EH (cell line): Measurements from ENCODE around the gene AP2A2.

Experiments used
- DNase-seq: peaks from one replicate; pipeline ENCODE4 v3.0.0-alpha.2; 2015; ENCODE audit warnings: low read depth

Gene AP2A2

GRCh38 chr11:996681-997080, 71.0 kb downstream of the AP2A2 start:
- no peak for DNase-seq

- DNase-seq = no peak
Measured at GRCh38 chr11:997907-998306, 72.2 kb downstream of the AP2A2 start.

- no peak for DNase-seq
Measured at GRCh38 chr11:999009-999408, 73.3 kb downstream of the AP2A2 start.

- no peak for DNase-seq
Measured at GRCh38 chr11:1000357-1001278, 74.9 kb downstream of the AP2A2 start.

- DNase-seq = no peak
Measured at GRCh38 chr11:1001617-1002405, 76.1 kb downstream of the AP2A2 start.

DNA sequence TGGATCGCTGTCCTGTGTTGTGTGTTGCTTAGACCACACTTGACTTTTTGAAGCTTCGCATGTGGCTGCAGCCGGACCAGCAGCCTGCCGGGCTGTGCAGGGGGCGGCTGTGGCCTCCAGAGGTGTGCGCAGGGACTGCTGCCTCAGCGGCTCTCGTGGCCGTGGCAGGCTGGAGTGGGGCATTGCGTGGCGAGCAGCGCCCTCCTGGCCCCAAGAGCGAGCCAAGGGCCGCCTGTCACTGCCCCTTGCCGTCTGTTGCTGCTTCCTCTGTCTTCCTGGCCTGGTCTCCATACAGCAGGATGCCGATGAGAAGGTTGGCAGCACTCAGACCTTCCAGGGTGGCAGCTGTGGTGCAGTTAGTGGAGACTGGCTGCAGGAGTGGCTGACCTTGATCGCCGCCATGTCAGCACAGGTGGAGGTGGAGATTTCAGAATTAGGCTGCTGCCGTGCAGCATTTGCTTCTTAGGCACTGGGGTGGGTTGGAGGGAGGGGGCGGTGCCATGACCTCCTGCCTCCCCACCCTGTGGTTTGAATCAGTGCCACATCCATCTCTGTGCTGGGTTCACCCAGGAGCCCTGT, 76.8 kb downstream of the AP2A2 start:
- no peak for DNase-seq

DNA sequence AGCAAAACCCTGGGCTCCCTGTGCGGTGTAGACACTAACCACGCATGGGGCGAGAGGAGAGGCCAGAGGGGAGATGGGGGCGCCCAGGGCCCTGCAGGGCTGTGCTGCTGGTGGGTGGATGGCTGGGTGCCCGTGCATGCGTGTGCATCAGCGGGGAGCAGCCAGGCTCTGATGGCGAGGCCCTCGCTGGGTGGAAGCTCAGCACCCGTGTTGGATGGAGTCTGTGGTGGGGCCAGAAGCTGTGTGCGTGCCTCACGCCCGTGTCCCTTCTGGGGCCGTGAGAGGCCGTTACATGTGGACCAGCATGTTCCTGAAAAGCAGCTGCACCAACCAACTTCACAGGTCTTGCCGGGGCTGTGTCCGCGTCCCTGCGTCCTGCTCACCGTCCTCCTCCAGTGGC, 77.5 kb downstream of the AP2A2 start:
- DNase-seq = no peak

GRCh38 chr11:1005928-1006327, 80.3 kb downstream of the AP2A2 start:
- no peak for DNase-seq

GRCh38 chr11:1006762-1007161, 81.1 kb downstream of the AP2A2 start:
- DNase-seq = no peak

DNA sequence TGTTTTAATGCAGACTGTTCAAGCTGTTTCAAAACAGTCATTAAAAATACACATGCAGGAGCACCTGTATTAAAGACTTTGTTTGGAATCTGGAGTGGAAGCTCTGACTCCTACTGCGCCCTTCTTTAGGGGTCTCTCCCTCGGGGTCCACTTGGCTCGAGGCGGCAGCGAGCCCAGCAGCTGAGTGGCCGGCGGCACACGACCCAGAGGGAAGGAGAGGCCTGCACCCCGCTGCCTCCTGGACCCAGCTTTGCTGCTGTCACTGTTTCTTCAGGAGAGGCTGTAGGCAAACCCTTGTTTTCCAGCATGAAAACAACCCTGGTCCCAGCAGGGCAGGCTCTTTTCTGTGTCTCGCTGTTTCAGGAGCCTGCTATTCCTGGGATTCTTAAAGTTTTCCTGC, 81.6 kb downstream of the AP2A2 start:
- no peak for DNase-seq

- DNase-seq = no peak
Measured at GRCh38 chr11:1008001-1008802, 82.5 kb downstream of the AP2A2 start.

DNA sequence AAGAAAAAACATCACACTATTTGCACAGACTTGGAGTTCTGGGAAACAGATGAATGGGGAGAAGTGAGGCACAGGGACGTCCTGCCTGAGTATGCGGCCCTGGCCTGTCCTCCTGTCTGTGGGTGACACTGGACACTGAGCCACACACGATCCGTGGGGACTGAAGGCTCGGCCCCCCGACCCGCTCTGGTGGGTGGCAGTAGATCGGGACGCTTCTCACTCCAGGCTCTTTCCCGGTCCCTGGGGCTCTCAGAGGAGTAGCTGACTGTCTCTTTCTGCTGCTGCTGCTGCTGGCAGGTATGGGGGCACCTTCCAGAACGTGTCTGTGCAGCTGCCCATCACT, 83.1 kb downstream of the AP2A2 start:
- DNase-seq = no peak

- no peak for DNase-seq
Measured at GRCh38 chr11:1009371-1009770, 83.7 kb downstream of the AP2A2 start.

DNA sequence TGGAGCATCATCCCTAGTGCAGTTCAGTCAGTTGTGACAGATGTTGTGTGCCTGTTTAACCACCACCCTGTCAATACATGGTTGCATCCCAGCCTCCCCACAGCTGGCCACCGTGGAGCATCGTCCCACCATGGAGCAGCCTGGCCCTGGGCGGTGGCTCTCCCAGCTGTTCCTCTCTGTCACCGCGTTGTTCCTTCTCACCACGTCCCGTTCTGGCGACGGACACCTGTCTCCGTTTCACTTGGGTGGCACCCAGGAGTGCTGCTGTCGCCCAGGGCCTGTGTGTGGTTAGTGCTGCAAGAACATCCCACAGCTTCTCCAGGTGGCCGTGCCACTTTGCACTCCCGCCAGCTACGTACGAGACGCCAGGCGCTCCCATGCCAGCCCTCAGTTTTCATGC, 84.3 kb downstream of the AP2A2 start:
- no peak for DNase-seq

- no peak for DNase-seq
Measured at GRCh38 chr11:1010551-1011319, 85.1 kb downstream of the AP2A2 start.

DNA sequence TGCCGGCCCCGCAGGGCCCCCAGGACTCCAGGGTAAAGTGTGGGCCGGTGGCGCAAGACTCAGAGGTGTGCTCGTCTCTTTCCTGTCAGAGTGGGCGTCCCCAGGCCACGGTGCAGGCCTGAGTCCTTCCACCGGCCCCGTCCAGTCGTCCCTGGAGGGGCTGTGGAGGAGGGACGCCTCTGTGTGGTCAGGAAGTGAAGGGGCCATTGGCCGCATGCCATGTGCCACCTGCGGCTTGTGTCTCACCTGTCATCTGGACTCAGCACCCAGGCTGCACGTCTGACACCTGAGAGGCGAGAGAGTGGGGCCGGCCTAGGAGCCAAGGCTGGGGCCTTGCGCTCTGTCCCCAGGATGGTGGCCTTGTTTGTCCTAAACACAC, 85.6 kb downstream of the AP2A2 start:
- DNase-seq = no peak

GRCh38 chr11:1012291-1012690, 86.6 kb downstream of the AP2A2 start:
- DNase-seq = no peak

- no peak for DNase-seq
Measured at GRCh38 chr11:1012740-1013630, 87.3 kb downstream of the AP2A2 start.

DNA sequence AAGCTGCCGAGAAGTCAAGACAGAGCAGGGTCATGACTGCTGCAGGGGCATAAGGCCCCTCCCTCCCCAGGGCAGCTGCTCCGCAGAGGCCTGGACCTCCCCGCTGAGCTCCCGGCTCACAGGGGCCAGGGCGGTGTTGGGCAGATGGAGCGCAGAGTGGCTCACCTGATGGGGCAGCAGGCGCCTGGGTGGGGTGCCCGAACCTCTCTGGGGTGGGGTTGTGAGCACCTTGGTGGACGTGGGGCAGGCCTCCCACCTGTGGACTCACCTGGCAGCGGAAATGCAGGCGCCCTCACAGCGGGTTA, 87.9 kb downstream of the AP2A2 start:
- DNase-seq = no peak

GRCh38 chr11:1014276-1014675, 88.6 kb downstream of the AP2A2 start:
- DNase-seq = no peak

GRCh38 chr11:1015064-1015463, 89.4 kb downstream of the AP2A2 start:
- DNase-seq = no peak
